WTC11 (cell line): ENCODE results near the gene LMCD1. TPM values are rescaled to one million over a fixed set of nuclear protein-coding genes. Genes with fewer than 3 reads are reported as not detected.

ENCODE experiments used
- ATAC-seq: fragments of 200-7000 bp; cut with Tn5 transposase; 2 replicates; pipeline ENCODE4 v1.10.0; 2021; ENCODE audit warnings: mild to moderate bottlenecking, moderate library complexity
- CTCF ChIA-PET: fragments of 300-600 bp; sonication (Branson Sonifier 250); formaldehyde crosslinking; loops from one replicate; lab custom pipeline; 2021; ENCODE audit warnings: antibody characterized with exemption; lab: Charles Lee
- POLR2A ChIA-PET: fragments of 350-600 bp; sonication (Branson Sonifier 250); formaldehyde crosslinking; loops from one replicate; lab custom pipeline; 2021; ENCODE audit warnings: antibody characterized with exemption; lab: Charles Lee
- DNase-seq: peaks from one replicate; pipeline ENCODE4 v3.0.0; 2021; ENCODE audit warnings: low spot score
- H3K27ac Mint-ChIP-seq: 2 replicates; pipeline ENCODE4 v1.8.0; 2021; ENCODE audit warnings: mixed read lengths
- H3K27me3 Mint-ChIP-seq: 2 replicates; pipeline ENCODE4 v1.8.0; 2021; ENCODE audit warnings: low read depth, mild to moderate bottlenecking, moderate library complexity, mixed read lengths
- H3K36me3 Mint-ChIP-seq: 2 replicates; pipeline ENCODE4 v1.8.0; 2021; ENCODE audit warnings: mixed read lengths
- H3K4me1 Mint-ChIP-seq: 2 replicates; pipeline ENCODE4 v1.8.0; 2022; ENCODE audit warnings: mixed read lengths
- H3K4me3 Mint-ChIP-seq: 2 replicates; pipeline ENCODE4 v1.8.0; 2021; ENCODE audit warnings: mild to moderate bottlenecking, moderate library complexity, mixed read lengths
- H3K9me3 Mint-ChIP-seq: 2 replicates; pipeline ENCODE4 v1.8.0; 2021; ENCODE audit warnings: mixed read lengths
- AFF4 ChIP-seq: sonication (generic); formaldehyde crosslinking; IDR thresholded peaks from 2 replicates; pipeline ENCODE4 v1.8.1; 2023; ENCODE audit warnings: mild to moderate bottlenecking, missing genetic modification reagents, borderline replicate concordance
- ATF2 ChIP-seq: sonication (generic); formaldehyde crosslinking; IDR thresholded peaks from 2 replicates; pipeline ENCODE4 v1.8.1; 2022; ENCODE audit warnings: low read depth, missing genetic modification reagents, borderline replicate concordance
- CREM ChIP-seq: sonication (generic); formaldehyde crosslinking; IDR thresholded peaks from 2 replicates; pipeline ENCODE4 v1.8.1; 2022; ENCODE audit warnings: mild to moderate bottlenecking, missing genetic modification reagents, moderate library complexity
- E2F5 ChIP-seq: sonication (generic); formaldehyde crosslinking; IDR thresholded peaks from 2 replicates; pipeline ENCODE4 v1.8.1; 2022; ENCODE audit warnings: mild to moderate bottlenecking, moderate library complexity, missing genetic modification reagents
- ETV6 ChIP-seq: sonication (generic); formaldehyde crosslinking; IDR thresholded peaks from 2 replicates; pipeline ENCODE4 v1.8.1; 2022; ENCODE audit warnings: mild to moderate bottlenecking, missing genetic modification reagents
- FOXP1 ChIP-seq: sonication (generic); formaldehyde crosslinking; IDR thresholded peaks from 2 replicates; pipeline ENCODE4 v1.8.0; 2022; ENCODE audit warnings: missing genetic modification reagents, mild to moderate bottlenecking, moderate library complexity, borderline replicate concordance
- HMGXB4 ChIP-seq: sonication (generic); formaldehyde crosslinking; IDR thresholded peaks from 2 replicates; pipeline ENCODE4 v1.8.1; 2023; ENCODE audit warnings: mild to moderate bottlenecking, moderate library complexity, missing genetic modification reagents
- KAT7 ChIP-seq: sonication (generic); formaldehyde crosslinking; IDR thresholded peaks from 2 replicates; pipeline ENCODE4 v1.8.1; 2023; ENCODE audit warnings: missing genetic modification reagents, mild to moderate bottlenecking, borderline replicate concordance
- NR2C2 ChIP-seq: sonication (generic); formaldehyde crosslinking; IDR thresholded peaks from 2 replicates; pipeline ENCODE4 v1.8.0; 2022; ENCODE audit warnings: mild to moderate bottlenecking, missing genetic modification reagents
- NR3C1 ChIP-seq: sonication (generic); formaldehyde crosslinking; conservative IDR thresholded peaks from 2 replicates; pipeline ENCODE4 v1.8.1; 2023; ENCODE audit warnings: low read depth, mild to moderate bottlenecking, missing genetic modification reagents
- OVOL2 ChIP-seq: fragments of 250-450 bp; sonication (Bioruptor Pico); IDR thresholded peaks from 2 replicates; pipeline ENCODE4 v1.9.0; 2021; ENCODE audit warnings: mild to moderate bottlenecking, borderline replicate concordance
- PRDM15 ChIP-seq: sonication (generic); formaldehyde crosslinking; IDR thresholded peaks from 2 replicates; pipeline ENCODE4 v1.8.0; 2022; ENCODE audit warnings: missing genetic modification reagents
- PRRX2 ChIP-seq: fragments of 250-450 bp; sonication (Bioruptor Pico); IDR thresholded peaks from 2 replicates; pipeline ENCODE4 v1.8.0; 2021; ENCODE audit warnings: mild to moderate bottlenecking
- TP53 ChIP-seq: sonication (generic); formaldehyde crosslinking; IDR thresholded peaks from 2 replicates; pipeline ENCODE4 v1.8.1; 2023; ENCODE audit warnings: mild to moderate bottlenecking, missing genetic modification reagents
- ZBTB43 ChIP-seq: sonication (generic); formaldehyde crosslinking; IDR thresholded peaks from 2 replicates; pipeline ENCODE4 v1.8.1; 2023; ENCODE audit warnings: mild to moderate bottlenecking, missing genetic modification reagents
- ZNF219 ChIP-seq: sonication (generic); formaldehyde crosslinking; IDR thresholded peaks from 2 replicates; pipeline ENCODE4 v1.8.0; 2023; ENCODE audit warnings: missing genetic modification reagents, mild to moderate bottlenecking, borderline replicate concordance
- ZNF232 ChIP-seq: sonication (generic); formaldehyde crosslinking; IDR thresholded peaks from 2 replicates; pipeline ENCODE4 v1.8.0; 2022; ENCODE audit warnings: mild to moderate bottlenecking, missing genetic modification reagents
- ZNF512 ChIP-seq: sonication (generic); formaldehyde crosslinking; IDR thresholded peaks from 2 replicates; pipeline ENCODE4 v1.8.1; 2022; ENCODE audit warnings: missing genetic modification reagents, borderline replicate concordance
- ZNF532 ChIP-seq: fragments of 250-450 bp; sonication (Bioruptor Pico); IDR thresholded peaks from 2 replicates; pipeline ENCODE4 v1.9.0; 2021; ENCODE audit warnings: mild to moderate bottlenecking, borderline replicate concordance
- total RNA-seq: library from RNA; stranded (reverse); gene quantifications from 3 replicates; pipeline ENCODE4 v1.2.3, GENCODE V29; 2021

Gene LMCD1
- total RNA-seq, 1 experiment from 2014 or later, result 12.5 TPM

- peaks cover 3% of the 10 kb centered on the region; the same call in 1 of the 2 replicates for H3K36me3 Mint-ChIP-seq
- POLR2A ChIA-PET, result no interaction called here
- no peak for ATAC-seq
- H3K4me1 Mint-ChIP-seq, result peaks cover 6% of the 10 kb centered on the region
- no peak overlapping the region for H3K4me3 Mint-ChIP-seq
- H3K27ac Mint-ChIP-seq, result no peak overlapping the region
- CTCF ChIA-PET, result no interaction called here
- no peak for DNase-seq
- no peaks in the 10 kb centered on the region for H3K27me3 Mint-ChIP-seq
- no peak for TF ChIP-seq ZNF512 (CRISPR knock-in tag)
- no peak for TF ChIP-seq PRRX2 (CRISPR knock-in tag)
- TF ChIP-seq AFF4 (CRISPR knock-in tag), result no peak
- no peak for TF ChIP-seq NR3C1 (CRISPR knock-in tag)
- no peak for TF ChIP-seq ZBTB43 (CRISPR knock-in tag)
- TF ChIP-seq HMGXB4, result no peak
- no peak for TF ChIP-seq NR2C2 (CRISPR knock-in tag)
- no peak for TF ChIP-seq TP53
- no peak for TF ChIP-seq ZNF532 (CRISPR knock-in tag)
- no peak for TF ChIP-seq FOXP1 (CRISPR knock-in tag)
- TF ChIP-seq PRDM15, result no peak
- no peak for TF ChIP-seq E2F5 (CRISPR knock-in tag)
- no peak for TF ChIP-seq ZNF219 (CRISPR knock-in tag)
- no peak for TF ChIP-seq ETV6 (CRISPR knock-in tag)
- no peak for TF ChIP-seq ZNF232
- TF ChIP-seq KAT7 (CRISPR knock-in tag), result no peak
- no peak for TF ChIP-seq OVOL2 (CRISPR knock-in tag)
- no peak for TF ChIP-seq ATF2
- TF ChIP-seq CREM, result no peak
- H3K9me3 Mint-ChIP-seq, result peaks cover 6% of the 10 kb centered on the region; the same call in 1 of the 2 replicates
These were observed 98.8 kb downstream of the LMCD1 start for GRCh38 chr3:8600457-8600856.
